Mammary epithelial cell (primary cell): ENCODE measurements around the gene CMC2.

Experiments used
- EZH2 ChIP-seq: IDR thresholded peaks from 2 replicates; pipeline ENCODE4 v1.6.1; 2012; ENCODE audit warnings: low read length, inconsistent platforms, borderline replicate concordance
- TF ChIP-seq, protein P1 (sequence below), 2 donors: IDR thresholded peaks in 1 of 2; conservative IDR thresholded peaks in 1 of 2; 2 replicates each; pipeline ENCODE4 v1.5.1; 2011 to 2012; ENCODE audit warnings: inconsistent platforms in 2 of 2, low read length in 2 of 2, mild to moderate bottlenecking in 2 of 2, control low read depth in 1 of 2, low read depth in 1 of 2; ENCODE audit not compliant: insufficient read depth in 1 of 2; ENCODE audit errors: extremely low read depth in 1 of 2

DNA sequence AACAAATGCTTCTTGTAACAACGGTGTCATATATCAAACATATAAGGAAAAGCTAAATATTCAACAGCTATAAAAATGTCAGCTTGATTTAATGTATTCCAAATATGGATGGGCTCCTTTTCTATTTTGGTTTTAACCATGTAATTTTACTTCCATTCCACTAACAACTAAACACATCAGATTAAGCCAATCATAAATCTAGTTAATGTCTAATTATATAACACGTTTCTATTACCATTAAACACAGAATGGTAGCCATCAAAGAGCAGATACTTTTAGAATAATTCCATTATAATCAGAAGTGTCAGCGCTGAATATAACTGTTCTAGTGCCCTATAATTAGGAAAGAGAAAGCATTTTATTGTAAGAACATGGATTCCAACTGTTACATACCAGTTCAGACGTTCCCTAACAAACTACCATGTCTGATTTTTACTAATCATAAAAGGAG, 10.0 kb downstream of the CMC2 start:
- TF ChIP-seq, protein P1, sequence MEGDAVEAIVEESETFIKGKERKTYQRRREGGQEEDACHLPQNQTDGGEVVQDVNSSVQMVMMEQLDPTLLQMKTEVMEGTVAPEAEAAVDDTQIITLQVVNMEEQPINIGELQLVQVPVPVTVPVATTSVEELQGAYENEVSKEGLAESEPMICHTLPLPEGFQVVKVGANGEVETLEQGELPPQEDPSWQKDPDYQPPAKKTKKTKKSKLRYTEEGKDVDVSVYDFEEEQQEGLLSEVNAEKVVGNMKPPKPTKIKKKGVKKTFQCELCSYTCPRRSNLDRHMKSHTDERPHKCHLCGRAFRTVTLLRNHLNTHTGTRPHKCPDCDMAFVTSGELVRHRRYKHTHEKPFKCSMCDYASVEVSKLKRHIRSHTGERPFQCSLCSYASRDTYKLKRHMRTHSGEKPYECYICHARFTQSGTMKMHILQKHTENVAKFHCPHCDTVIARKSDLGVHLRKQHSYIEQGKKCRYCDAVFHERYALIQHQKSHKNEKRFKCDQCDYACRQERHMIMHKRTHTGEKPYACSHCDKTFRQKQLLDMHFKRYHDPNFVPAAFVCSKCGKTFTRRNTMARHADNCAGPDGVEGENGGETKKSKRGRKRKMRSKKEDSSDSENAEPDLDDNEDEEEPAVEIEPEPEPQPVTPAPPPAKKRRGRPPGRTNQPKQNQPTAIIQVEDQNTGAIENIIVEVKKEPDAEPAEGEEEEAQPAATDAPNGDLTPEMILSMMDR (conservative IDR thresholded peaks at IDR 0.05 in 1 of 2, IDR thresholded peaks at IDR 0.05 in 1 of 2; ENCODE audit: extremely low read depth in 1 of 2, insufficient read depth in 1 of 2, low read depth in 1 of 2, low read length in 2 of 2): no peak
- TF ChIP-seq EZH2: no peak
